Measurements from ENCODE around the gene ZFAND2B. TPM values are rescaled to one million over a fixed set of nuclear protein-coding genes. Genes with fewer than 3 reads are reported as not detected.
"Not testable (repeated sequence)": the region's sequence is repeated elsewhere in the genome, so short reads cannot be mapped to it uniquely, and the experiment has no call there.

Gene ZFAND2B
- total RNA-seq, 1 experiment from 2014 or later, result 61.0 TPM

DNA sequence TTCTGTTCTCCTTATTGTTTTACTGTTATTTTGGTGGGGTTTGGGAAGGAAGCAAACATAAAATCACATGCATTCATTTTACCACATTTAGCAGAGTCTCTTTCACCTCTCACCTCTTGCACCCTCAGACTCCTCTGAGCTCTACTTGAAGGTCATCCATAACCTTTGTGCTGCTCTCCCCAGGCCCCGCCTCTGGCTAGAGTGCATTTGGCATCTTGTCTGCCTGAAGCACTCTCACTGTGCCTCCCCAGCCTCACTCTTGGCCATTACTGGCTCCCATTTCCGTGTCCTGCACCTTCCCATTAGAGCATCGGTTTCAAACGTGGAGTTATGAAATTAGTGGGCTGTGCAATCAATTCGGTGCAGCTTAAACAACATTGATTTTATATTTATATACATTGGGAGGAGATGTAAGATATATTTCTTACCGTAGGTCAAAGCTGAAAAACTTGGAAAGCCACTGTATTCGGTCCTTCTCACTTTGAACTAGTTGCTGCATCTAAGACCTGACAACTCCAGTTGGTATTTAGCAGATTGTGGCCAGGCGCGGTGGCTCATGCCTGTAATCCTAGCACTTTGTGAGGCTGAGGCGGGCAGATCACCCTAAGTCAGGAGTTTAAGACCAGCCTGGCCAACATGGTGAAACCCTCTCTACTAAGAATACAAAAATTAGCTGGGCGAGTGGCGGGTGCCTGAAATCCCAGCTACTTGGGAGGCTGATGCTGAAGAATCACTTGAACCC lies 6.9 kb upstream of the ZFAND2B start:
- intact Hi-C loops (cut with micrococcal nuclease), result no loop called here
- TF ChIP-seq, protein P1, sequence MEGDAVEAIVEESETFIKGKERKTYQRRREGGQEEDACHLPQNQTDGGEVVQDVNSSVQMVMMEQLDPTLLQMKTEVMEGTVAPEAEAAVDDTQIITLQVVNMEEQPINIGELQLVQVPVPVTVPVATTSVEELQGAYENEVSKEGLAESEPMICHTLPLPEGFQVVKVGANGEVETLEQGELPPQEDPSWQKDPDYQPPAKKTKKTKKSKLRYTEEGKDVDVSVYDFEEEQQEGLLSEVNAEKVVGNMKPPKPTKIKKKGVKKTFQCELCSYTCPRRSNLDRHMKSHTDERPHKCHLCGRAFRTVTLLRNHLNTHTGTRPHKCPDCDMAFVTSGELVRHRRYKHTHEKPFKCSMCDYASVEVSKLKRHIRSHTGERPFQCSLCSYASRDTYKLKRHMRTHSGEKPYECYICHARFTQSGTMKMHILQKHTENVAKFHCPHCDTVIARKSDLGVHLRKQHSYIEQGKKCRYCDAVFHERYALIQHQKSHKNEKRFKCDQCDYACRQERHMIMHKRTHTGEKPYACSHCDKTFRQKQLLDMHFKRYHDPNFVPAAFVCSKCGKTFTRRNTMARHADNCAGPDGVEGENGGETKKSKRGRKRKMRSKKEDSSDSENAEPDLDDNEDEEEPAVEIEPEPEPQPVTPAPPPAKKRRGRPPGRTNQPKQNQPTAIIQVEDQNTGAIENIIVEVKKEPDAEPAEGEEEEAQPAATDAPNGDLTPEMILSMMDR (IDR thresholded peaks at IDR 0.05; ENCODE audit: unreplicated experiment), result no peak
- Mint-ChIP-seq H3K27me3 (ENCODE audit: insufficient read depth, unreplicated experiment) (no peaks in the 10 kb centered on the region), H3K27ac (ENCODE audit: low read depth, unreplicated experiment) (no peak overlapping the region), H3K4me3 (ENCODE audit: unreplicated experiment) (no peak overlapping the region), H3K4me1 (ENCODE audit: insufficient read depth, unreplicated experiment) (no peaks in the 10 kb centered on the region), H3K9me3 (ENCODE audit: unreplicated experiment) (no peaks in the 10 kb centered on the region), H3K36me3 (ENCODE audit: insufficient read depth, unreplicated experiment) (no peaks in the 10 kb centered on the region)
- CTCF ChIA-PET, result interaction anchor here (1.0 to 1.2 kb wide), 3 partner anchors 18 to 95 kb away, joined by 3 to 6 read pairs (median 3); no protein-coding TSS in a partner anchor
- no TSS peak for BruUV-seq (replicated peaks)
- DNase-seq (ENCODE audit: unreplicated experiment), result no peak
- POLR2A ChIA-PET, result interaction anchor here (1.1 to 1.2 kb wide), 2 partner anchors 24 to 33 kb away, joined by 3 to 5 read pairs; no protein-coding TSS in a partner anchor

DNA sequence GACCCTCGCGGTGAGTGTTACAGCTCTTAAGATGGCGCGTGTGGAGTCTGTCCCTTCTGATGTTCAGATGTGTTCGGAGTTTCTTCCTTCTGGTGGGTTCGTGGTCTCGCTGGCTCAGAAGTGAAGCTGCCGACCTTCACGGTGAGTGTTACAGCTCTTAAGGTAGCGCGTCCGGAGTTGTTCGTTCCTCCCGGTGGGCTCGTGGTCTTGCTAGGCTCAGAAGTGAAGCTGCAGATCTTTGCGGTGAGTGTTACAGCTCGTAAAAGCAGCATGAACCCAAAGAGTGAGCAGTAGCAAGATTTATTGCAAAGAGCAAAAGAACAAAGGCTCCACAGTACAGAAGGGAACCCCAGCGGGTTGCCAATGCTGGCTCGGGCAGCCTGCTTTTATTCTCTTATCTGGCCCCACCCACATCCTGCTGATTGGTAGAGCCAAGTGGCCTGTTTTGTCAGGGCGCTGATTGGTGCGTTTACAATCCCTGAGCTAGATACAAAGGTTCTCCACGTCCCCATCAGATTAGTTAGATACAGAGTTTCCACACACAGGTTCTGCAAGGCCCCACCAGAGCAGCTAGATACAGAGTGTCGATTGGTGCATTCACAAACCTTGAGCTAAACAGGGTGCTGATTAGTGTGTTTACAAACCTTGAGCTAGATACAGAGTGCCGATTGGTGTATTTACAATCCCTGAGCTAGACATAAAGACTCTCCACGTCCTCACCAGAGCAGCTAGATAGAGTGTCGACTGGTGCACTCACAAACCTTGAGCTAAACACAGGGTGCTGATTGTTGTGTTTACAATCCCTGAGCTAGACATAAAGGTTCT lies 5.9 kb upstream of the ZFAND2B start:
- H3K27me3 Mint-ChIP-seq (ENCODE audit: insufficient read depth, unreplicated experiment); H3K36me3 Mint-ChIP-seq (ENCODE audit: insufficient read depth, unreplicated experiment); H3K4me1 Mint-ChIP-seq (ENCODE audit: insufficient read depth, unreplicated experiment); H3K4me3 Mint-ChIP-seq (ENCODE audit: unreplicated experiment); H3K9me3 Mint-ChIP-seq (ENCODE audit: unreplicated experiment); H3K27ac Mint-ChIP-seq (ENCODE audit: low read depth, unreplicated experiment); BruUV-seq (replicated peaks); DNase-seq (ENCODE audit: unreplicated experiment); intact Hi-C loops (cut with micrococcal nuclease): not testable (repeated sequence)
- POLR2A ChIA-PET, result interaction anchor here (0.7 kb wide), 2 partner anchors 8 to 22 kb away, joined by 3 read pairs; no protein-coding TSS in a partner anchor
- CTCF ChIA-PET, result interaction anchor here (1.0 to 1.2 kb wide), 2 partner anchors 19 to 99 kb away, joined by 3 to 6 read pairs; no protein-coding TSS in a partner anchor

DNA sequence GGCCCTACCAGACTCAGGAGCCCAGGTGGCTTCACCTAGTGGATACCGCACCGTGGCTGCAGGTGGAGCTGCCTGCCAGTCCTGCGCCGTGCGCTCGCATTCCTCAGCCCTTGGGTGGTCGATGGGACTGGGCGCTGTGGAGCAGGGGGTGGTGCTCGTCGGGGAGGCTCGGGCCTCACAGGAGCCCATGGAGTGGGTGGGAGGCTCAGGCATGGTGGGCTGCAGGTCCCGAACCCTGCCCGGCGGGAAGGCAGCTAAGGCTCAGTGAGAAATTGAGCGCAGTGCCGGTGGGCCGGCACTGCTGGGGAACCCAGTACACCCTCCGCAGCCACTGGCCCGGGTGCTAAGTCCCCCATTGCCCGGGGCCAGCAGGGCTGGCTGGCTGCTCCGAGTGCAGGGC lies 5.3 kb upstream of the ZFAND2B start:
- DNase-seq (ENCODE audit: unreplicated experiment); BruUV-seq (replicated peaks); H3K27me3 Mint-ChIP-seq (ENCODE audit: insufficient read depth, unreplicated experiment); H3K27ac Mint-ChIP-seq (ENCODE audit: low read depth, unreplicated experiment); H3K4me3 Mint-ChIP-seq (ENCODE audit: unreplicated experiment); H3K36me3 Mint-ChIP-seq (ENCODE audit: insufficient read depth, unreplicated experiment); intact Hi-C loops (cut with micrococcal nuclease); H3K9me3 Mint-ChIP-seq (ENCODE audit: unreplicated experiment); H3K4me1 Mint-ChIP-seq (ENCODE audit: insufficient read depth, unreplicated experiment): not testable (repeated sequence)
- CTCF ChIA-PET, result interaction anchor here (1.0 to 1.2 kb wide), 2 partner anchors 19 to 98 kb away, joined by 3 to 6 read pairs; no protein-coding TSS in a partner anchor
- POLR2A ChIA-PET, result interaction anchor here (0.7 kb wide), 1 partner anchor 9 kb away, joined by 3 read pairs; no protein-coding TSS in a partner anchor

- TF ChIP-seq, protein P1 (IDR thresholded peaks at IDR 0.05; ENCODE audit: unreplicated experiment), result no peak
- no peak overlapping the region for H3K27ac Mint-ChIP-seq (ENCODE audit: low read depth, unreplicated experiment)
- no peaks in the 10 kb centered on the region for H3K27me3 Mint-ChIP-seq (ENCODE audit: insufficient read depth, unreplicated experiment)
- H3K4me1 Mint-ChIP-seq (ENCODE audit: insufficient read depth, unreplicated experiment), result peaks cover 15% of the 10 kb centered on the region
- no peak for DNase-seq (ENCODE audit: unreplicated experiment)
- no peak overlapping the region for H3K4me3 Mint-ChIP-seq (ENCODE audit: unreplicated experiment)
- H3K36me3 Mint-ChIP-seq (ENCODE audit: insufficient read depth, unreplicated experiment), result peaks cover 14% of the 10 kb centered on the region
- BruUV-seq (replicated peaks), result no TSS peak
- no peaks in the 10 kb centered on the region for H3K9me3 Mint-ChIP-seq (ENCODE audit: unreplicated experiment)
- ChIA-PET POLR2A (interaction anchor here (1.3 to 1.4 kb wide), 2 partner anchors 25 to 29 kb away, joined by 3 read pairs; no protein-coding TSS in a partner anchor), CTCF (interaction anchor here (0.6 to 2.0 kb wide), 2 partner anchors 10 to 24 kb away, joined by 3 to 6 read pairs; no protein-coding TSS in a partner anchor)
- intact Hi-C loops (cut with micrococcal nuclease), result no loop called here
These were observed 2.0 kb upstream of the ZFAND2B start for GRCh38 chr2:219204425-219205164.
